Astrocyte (in vitro differentiated cells and primary cell): Measurements from ENCODE around the gene SYCE3. TPM values are rescaled to one million over a fixed set of nuclear protein-coding genes. Genes with fewer than 3 reads are reported as not detected.

ENCODE experiments used
- DNase-seq: peaks from one replicate; pipeline ENCODE4 v3.0.0-alpha.2; 2010; ENCODE audit warnings: low read depth
- FAIRE-seq: peaks from 2 replicates; lab custom pipeline; 2011; peaks lifted over from hg19 to GRCh38; lab: Jason Lieb, UNC
- H2AFZ ChIP-seq: 2 replicates; pipeline ENCODE4 v1.6.0; 2012; ENCODE audit warnings: low read depth, low read length, inconsistent platforms
- H3K27ac ChIP-seq: 2 replicates; pipeline ENCODE4 v1.5.1; 2011; ENCODE audit warnings: low read depth, low read length, inconsistent platforms
- H3K27me3 ChIP-seq: 2 replicates; pipeline ENCODE4 v1.6.0; 2011; ENCODE audit warnings: low read length, inconsistent platforms; ENCODE audit not compliant: insufficient read depth
- H3K36me3 ChIP-seq: 2 replicates; pipeline ENCODE4 v1.5.1; 2011; ENCODE audit warnings: low read length, inconsistent platforms; ENCODE audit not compliant: insufficient read depth
- H3K4me1 ChIP-seq: 2 replicates; pipeline ENCODE4 v1.5.1; 2011; ENCODE audit warnings: low read length, inconsistent platforms; ENCODE audit not compliant: insufficient read depth
- H3K4me2 ChIP-seq: 2 replicates; pipeline ENCODE4 v1.6.0; 2012; ENCODE audit warnings: low read length, inconsistent platforms
- H3K4me3 ChIP-seq: 2 replicates; pipeline ENCODE4 v1.5.1; 2011; ENCODE audit warnings: low read depth, mild to moderate bottlenecking, low read length, inconsistent platforms; ENCODE audit not compliant: insufficient read depth
- H3K79me2 ChIP-seq: 2 replicates; pipeline ENCODE4 v1.6.0; 2012; ENCODE audit warnings: mild to moderate bottlenecking, low read length, inconsistent platforms; ENCODE audit not compliant: insufficient read depth
- H3K9ac ChIP-seq: 2 replicates; pipeline ENCODE4 v1.6.0; 2012; ENCODE audit warnings: mild to moderate bottlenecking, low read length, inconsistent platforms
- H3K9me3 ChIP-seq: 2 replicates; pipeline ENCODE4 v1.5.1; 2012; ENCODE audit warnings: low read depth, mild to moderate bottlenecking, low read length, inconsistent platforms; ENCODE audit not compliant: insufficient read depth
- H4K20me1 ChIP-seq: 2 replicates; pipeline ENCODE4 v1.6.0; 2012; ENCODE audit warnings: low read length, inconsistent platforms; ENCODE audit not compliant: insufficient read depth
- H3K27ac Mint-ChIP-seq: one replicate; pipeline ENCODE4 v1.8.0; 2021; ENCODE audit warnings: mild to moderate bottlenecking, mixed read lengths; ENCODE audit not compliant: unreplicated experiment
- H3K27me3 Mint-ChIP-seq: one replicate; pipeline ENCODE4 v1.8.0; 2021; ENCODE audit warnings: low read depth, mixed read lengths; ENCODE audit not compliant: unreplicated experiment
- H3K36me3 Mint-ChIP-seq: one replicate; pipeline ENCODE4 v1.8.0; 2021; ENCODE audit warnings: low read depth, mixed read lengths; ENCODE audit not compliant: unreplicated experiment
- H3K4me1 Mint-ChIP-seq: one replicate; pipeline ENCODE4 v1.8.0; 2021; ENCODE audit warnings: low read depth, mixed read lengths; ENCODE audit not compliant: unreplicated experiment
- H3K4me3 Mint-ChIP-seq: one replicate; pipeline ENCODE4 v1.8.0; 2021; ENCODE audit warnings: mild to moderate bottlenecking, moderate library complexity, mixed read lengths; ENCODE audit not compliant: unreplicated experiment
- H3K9me3 Mint-ChIP-seq: one replicate; pipeline ENCODE4 v1.8.0; 2021; ENCODE audit warnings: mild to moderate bottlenecking, mixed read lengths; ENCODE audit not compliant: unreplicated experiment
- EZH2 ChIP-seq: IDR thresholded peaks from 2 replicates; pipeline ENCODE4 v1.6.1; 2012; ENCODE audit warnings: mild to moderate bottlenecking, low read length, inconsistent platforms; ENCODE audit not compliant: insufficient read depth
- total RNA-seq: library from RNA; stranded (reverse); gene quantifications from 2 replicates; pipeline ENCODE4 v1.2.1, GENCODE V29; 2021
- TF ChIP-seq, protein P1 (sequence below): IDR thresholded peaks from 2 replicates; pipeline ENCODE4 v1.5.1; 2011; ENCODE audit warnings: low read depth, mild to moderate bottlenecking, inconsistent platforms, low read length, moderate library complexity; ENCODE audit not compliant: insufficient read depth

SYCE3 gene
- total RNA-seq, 1 donor from 2014 or later: not detected

GRCh38 chr22:50553310-50553709 is 9.4 kb downstream of the SYCE3 start:
- no peak for DNase-seq
- no peaks in the 10 kb centered on the region for H3K79me2 ChIP-seq
- H3K4me3 ChIP-seq: no peak overlapping the region
- no peaks in the 10 kb centered on the region for H3K36me3 Mint-ChIP-seq
- H3K4me1 ChIP-seq: no peaks in the 10 kb centered on the region
- no peak overlapping the region for H2AFZ ChIP-seq
- no peaks in the 10 kb centered on the region for H3K9me3 ChIP-seq
- no peak overlapping the region for H3K4me3 Mint-ChIP-seq
- no peak overlapping the region for H3K4me2 ChIP-seq
- no peak overlapping the region for H3K9ac ChIP-seq
- peaks cover 35% of the 10 kb centered on the region for H3K27me3 Mint-ChIP-seq
- H3K9me3 Mint-ChIP-seq: no peaks in the 10 kb centered on the region
- H3K36me3 ChIP-seq: no peaks in the 10 kb centered on the region
- FAIRE-seq: no peak
- no peaks in the 10 kb centered on the region for H4K20me1 ChIP-seq
- no peak overlapping the region for H3K27ac Mint-ChIP-seq
- no peak overlapping the region for H3K27ac ChIP-seq
- peaks cover 36% of the 10 kb centered on the region for H3K27me3 ChIP-seq
- no peak for TF ChIP-seq EZH2
- TF ChIP-seq, protein P1, sequence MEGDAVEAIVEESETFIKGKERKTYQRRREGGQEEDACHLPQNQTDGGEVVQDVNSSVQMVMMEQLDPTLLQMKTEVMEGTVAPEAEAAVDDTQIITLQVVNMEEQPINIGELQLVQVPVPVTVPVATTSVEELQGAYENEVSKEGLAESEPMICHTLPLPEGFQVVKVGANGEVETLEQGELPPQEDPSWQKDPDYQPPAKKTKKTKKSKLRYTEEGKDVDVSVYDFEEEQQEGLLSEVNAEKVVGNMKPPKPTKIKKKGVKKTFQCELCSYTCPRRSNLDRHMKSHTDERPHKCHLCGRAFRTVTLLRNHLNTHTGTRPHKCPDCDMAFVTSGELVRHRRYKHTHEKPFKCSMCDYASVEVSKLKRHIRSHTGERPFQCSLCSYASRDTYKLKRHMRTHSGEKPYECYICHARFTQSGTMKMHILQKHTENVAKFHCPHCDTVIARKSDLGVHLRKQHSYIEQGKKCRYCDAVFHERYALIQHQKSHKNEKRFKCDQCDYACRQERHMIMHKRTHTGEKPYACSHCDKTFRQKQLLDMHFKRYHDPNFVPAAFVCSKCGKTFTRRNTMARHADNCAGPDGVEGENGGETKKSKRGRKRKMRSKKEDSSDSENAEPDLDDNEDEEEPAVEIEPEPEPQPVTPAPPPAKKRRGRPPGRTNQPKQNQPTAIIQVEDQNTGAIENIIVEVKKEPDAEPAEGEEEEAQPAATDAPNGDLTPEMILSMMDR: no peak
- H3K4me1 Mint-ChIP-seq: no peaks in the 10 kb centered on the region

GRCh38 chr22:50551160-50551752 is 11.5 kb downstream of the SYCE3 start:
- Histone ChIP-seq H3K36me3 (no peaks in the 10 kb centered on the region), H3K9ac (no peak overlapping the region), H3K27me3 (peaks cover 35% of the 10 kb centered on the region), H3K27ac (no peak overlapping the region), H3K4me2 (no peak overlapping the region), H3K9me3 (no peaks in the 10 kb centered on the region), H2AFZ (no peak overlapping the region), H3K4me1 (no peaks in the 10 kb centered on the region), H4K20me1 (no peaks in the 10 kb centered on the region), H3K4me3 (no peak overlapping the region), H3K79me2 (no peaks in the 10 kb centered on the region)
- DNase-seq: no peak
- no peak overlapping the region for H3K4me3 Mint-ChIP-seq
- H3K27ac Mint-ChIP-seq: no peak overlapping the region
- no peak for TF ChIP-seq EZH2
- TF ChIP-seq, protein P1: no peak
- no peak for FAIRE-seq
- H3K27me3 Mint-ChIP-seq: peaks cover 32% of the 10 kb centered on the region
- no peaks in the 10 kb centered on the region for H3K36me3 Mint-ChIP-seq
- no peaks in the 10 kb centered on the region for H3K4me1 Mint-ChIP-seq
- H3K9me3 Mint-ChIP-seq: no peaks in the 10 kb centered on the region

- no peaks in the 10 kb centered on the region for H4K20me1 ChIP-seq
- H3K27ac ChIP-seq: no peak overlapping the region
- Mint-ChIP-seq H3K4me3 (no peak overlapping the region), H3K36me3 (no peaks in the 10 kb centered on the region), H3K9me3 (no peaks in the 10 kb centered on the region), H3K27ac (no peak overlapping the region), H3K4me1 (peaks cover 3% of the 10 kb centered on the region), H3K27me3 (peaks cover 28% of the 10 kb centered on the region)
- TF ChIP-seq, protein P1: no peak
- TF ChIP-seq EZH2: no peak
- H3K79me2 ChIP-seq: no peaks in the 10 kb centered on the region
- no peak overlapping the region for H3K4me3 ChIP-seq
- H3K4me1 ChIP-seq: no peaks in the 10 kb centered on the region
- H3K9me3 ChIP-seq: no peaks in the 10 kb centered on the region
- no peaks in the 10 kb centered on the region for H3K36me3 ChIP-seq
- no peak overlapping the region for H2AFZ ChIP-seq
- FAIRE-seq: no peak
- DNase-seq: no peak
- no peak overlapping the region for H3K4me2 ChIP-seq
- peaks cover 30% of the 10 kb centered on the region for H3K27me3 ChIP-seq
- no peak overlapping the region for H3K9ac ChIP-seq
Measured at GRCh38 chr22:50550395-50550794, 12.3 kb downstream of the SYCE3 start.
